ENCODE measurements around the gene PDZD2.

DNA sequence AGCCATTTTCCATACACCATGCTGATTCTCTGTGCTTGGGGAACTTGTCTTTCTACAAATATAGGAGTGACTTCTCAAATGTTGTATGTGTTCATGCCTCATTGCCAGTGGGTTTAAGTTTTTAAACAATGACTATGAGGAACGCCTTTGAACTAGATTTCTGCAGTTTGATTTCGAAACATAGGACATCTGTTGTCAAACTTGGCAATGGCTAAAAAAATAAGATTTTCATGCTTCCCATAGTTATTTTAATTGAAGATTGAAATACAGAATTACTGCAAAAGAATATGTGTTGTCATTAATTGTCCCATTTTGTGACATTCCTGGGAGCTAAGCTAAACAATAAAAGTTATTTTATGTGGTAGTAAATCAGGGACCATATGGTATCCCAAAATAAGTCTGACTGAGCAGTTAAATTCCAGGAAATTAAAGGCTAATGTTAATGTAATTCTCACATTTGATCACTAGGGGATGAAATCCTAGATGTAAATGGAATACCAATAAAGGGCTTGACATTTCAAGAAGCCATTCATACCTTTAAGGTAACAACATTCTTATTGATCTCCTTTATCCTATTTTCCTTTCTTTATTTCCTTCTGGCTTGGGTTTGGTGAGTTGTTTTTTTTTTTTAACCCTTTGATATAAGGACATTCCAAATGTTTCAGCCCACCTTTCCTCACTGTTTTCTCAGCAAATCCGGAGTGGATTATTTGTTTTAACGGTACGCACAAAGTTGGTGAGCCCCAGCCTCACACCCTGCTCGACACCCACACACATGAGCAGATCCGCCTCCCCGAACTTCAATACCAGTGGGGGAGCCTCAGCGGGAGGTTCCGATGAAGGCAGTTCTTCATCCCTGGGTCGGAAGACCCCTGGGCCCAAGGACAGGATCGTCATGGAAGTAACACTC, 418.5 kb downstream of the PDZD2 start:
- TF ChIP-seq, protein P1, sequence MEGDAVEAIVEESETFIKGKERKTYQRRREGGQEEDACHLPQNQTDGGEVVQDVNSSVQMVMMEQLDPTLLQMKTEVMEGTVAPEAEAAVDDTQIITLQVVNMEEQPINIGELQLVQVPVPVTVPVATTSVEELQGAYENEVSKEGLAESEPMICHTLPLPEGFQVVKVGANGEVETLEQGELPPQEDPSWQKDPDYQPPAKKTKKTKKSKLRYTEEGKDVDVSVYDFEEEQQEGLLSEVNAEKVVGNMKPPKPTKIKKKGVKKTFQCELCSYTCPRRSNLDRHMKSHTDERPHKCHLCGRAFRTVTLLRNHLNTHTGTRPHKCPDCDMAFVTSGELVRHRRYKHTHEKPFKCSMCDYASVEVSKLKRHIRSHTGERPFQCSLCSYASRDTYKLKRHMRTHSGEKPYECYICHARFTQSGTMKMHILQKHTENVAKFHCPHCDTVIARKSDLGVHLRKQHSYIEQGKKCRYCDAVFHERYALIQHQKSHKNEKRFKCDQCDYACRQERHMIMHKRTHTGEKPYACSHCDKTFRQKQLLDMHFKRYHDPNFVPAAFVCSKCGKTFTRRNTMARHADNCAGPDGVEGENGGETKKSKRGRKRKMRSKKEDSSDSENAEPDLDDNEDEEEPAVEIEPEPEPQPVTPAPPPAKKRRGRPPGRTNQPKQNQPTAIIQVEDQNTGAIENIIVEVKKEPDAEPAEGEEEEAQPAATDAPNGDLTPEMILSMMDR (IDR thresholded peaks at IDR 0.05; ENCODE audit: low read depth, low read length, poor library complexity, severe bottlenecking): peak; percentile 42
- TF ChIP-seq EZH2phosphoT487 (IDR thresholded peaks at IDR 0.05; ENCODE audit: borderline replicate concordance, low read length): no peak

Measured in DOHH2 (cell line).